Suprapubic skin (tissue), 3 donors: ENCODE data around the gene SLC25A11.

Source experiments
- POLR2A ChIP-seq, 2 donors: fragments of 450-650 bp; IDR thresholded peaks; one replicate each; pipeline ENCODE4 v1.6.1; 2017; ENCODE audit warnings: antibody characterized with exemption in 2 of 2, mild to moderate bottlenecking in 2 of 2, moderate library complexity in 2 of 2
- TF ChIP-seq, protein P1 (sequence below), 2 donors: fragments of 200-600 bp in 1 of 2; fragments of 450-650 bp in 1 of 2; sonication (generic) in 1 of 2; IDR thresholded peaks; one replicate each; pipeline ENCODE4 v1.5.1; 2016 to 2019; ENCODE audit warnings: antibody characterized with exemption in 2 of 2, mild to moderate bottlenecking in 1 of 2, moderate library complexity in 1 of 2

GRCh38 chr17:4948166-4948930 lies 8.5 kb upstream of the SLC25A11 start, which contains the start of gene PFN1:
- TF ChIP-seq POLR2A (IDR thresholded peaks at IDR 0.05) = peak in 1 of 2 donors; percentile 82
- TF ChIP-seq, protein P1, sequence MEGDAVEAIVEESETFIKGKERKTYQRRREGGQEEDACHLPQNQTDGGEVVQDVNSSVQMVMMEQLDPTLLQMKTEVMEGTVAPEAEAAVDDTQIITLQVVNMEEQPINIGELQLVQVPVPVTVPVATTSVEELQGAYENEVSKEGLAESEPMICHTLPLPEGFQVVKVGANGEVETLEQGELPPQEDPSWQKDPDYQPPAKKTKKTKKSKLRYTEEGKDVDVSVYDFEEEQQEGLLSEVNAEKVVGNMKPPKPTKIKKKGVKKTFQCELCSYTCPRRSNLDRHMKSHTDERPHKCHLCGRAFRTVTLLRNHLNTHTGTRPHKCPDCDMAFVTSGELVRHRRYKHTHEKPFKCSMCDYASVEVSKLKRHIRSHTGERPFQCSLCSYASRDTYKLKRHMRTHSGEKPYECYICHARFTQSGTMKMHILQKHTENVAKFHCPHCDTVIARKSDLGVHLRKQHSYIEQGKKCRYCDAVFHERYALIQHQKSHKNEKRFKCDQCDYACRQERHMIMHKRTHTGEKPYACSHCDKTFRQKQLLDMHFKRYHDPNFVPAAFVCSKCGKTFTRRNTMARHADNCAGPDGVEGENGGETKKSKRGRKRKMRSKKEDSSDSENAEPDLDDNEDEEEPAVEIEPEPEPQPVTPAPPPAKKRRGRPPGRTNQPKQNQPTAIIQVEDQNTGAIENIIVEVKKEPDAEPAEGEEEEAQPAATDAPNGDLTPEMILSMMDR (IDR thresholded peaks at IDR 0.05) = no peak
